ENCODE data around the gene RACGAP1. TPM values are rescaled to one million over a fixed set of nuclear protein-coding genes. Genes with fewer than 3 reads are reported as not detected.

RACGAP1 gene
- total and polyA plus RNA-seq, 2 of the 4 experiments (the other 2 are of a cell fraction): 37.9 to 110 TPM

DNA sequence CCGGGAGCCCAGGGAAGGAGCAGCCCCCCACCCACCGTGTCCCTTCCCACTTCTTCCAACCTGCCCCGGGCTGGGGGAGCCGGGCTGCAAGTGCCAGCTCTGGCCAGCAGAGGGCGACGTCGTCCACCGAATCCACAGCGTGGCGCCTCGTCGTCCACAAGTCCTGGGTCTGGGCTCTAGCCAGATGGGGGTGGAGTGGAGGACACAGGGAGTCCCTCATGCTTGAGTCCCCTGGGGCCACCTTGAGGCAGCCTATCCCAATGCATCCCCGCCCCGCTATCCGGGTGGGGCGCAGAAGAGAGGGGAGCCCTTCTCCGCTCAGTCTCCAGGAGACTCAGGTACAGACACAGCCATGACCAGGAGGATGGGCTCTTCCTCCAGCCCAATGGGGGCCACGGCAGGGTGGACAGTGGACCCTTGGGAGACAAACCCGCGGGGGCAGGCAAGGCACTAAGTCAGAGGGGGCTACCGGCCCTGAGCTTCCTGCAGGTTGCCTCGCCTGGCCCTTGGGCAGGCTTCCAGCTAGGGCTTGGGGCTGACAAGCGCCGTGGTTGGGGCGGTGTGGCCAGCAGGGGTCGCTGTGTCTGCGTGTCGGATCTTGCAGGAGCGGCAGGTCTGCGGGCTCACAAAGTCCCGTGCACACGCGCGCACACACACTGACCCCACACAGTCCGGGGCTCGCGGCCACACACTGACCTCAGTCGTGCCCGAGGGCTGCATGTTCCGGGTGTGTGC is 58.1 kb downstream of the RACGAP1 start (continued):
- TF ChIP-seq NFE2L2 (IDR thresholded peaks at IDR 0.05; ENCODE audit: low read depth, low read length): no peak
- TF ChIP-seq CEBPB (IDR thresholded peaks at IDR 0.05; ENCODE audit: low read depth, low read length): no peak

DNA sequence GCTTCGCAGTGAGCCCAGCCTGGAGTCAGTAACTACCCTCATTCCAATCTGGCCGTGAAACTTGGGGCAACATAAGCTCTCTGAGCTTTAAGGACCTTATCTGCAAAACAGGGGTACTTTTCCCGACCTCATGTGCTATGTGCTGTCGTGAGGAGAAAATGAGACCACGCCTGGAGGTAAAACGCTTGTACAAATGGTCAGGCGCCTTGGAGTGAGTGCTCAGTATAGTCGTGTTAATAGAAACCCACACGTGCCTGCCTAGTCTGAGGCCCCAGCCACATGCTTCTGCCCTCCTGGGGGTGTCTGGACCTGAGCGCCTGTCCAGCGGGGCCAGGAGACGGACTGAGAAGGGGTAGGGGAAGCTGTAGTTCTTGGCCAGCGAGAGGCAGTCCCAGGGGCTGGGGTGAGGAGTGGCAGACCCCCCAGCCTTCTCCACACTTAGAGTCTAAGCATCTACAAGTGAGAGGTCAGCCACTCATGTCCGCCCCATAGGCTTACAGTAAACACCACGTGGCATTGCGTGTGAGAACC is 58.7 kb downstream of the RACGAP1 start:
- H3K36me3 ChIP-seq (ENCODE audit: control insufficient read depth, insufficient read depth, low read length): no peaks in the 10 kb centered on the region
- ATAC-seq (ENCODE audit: low read depth): no peak
- H2BK20ac ChIP-seq (ENCODE audit: low read depth, low read length): no peak overlapping the region
- no peaks in the 10 kb centered on the region for H3K9me3 ChIP-seq (ENCODE audit: control insufficient read depth, insufficient read depth, low read length)
- no peaks in the 10 kb centered on the region for H3K79me1 ChIP-seq (ENCODE audit: low read depth in 1 of 2, low read length in 2 of 2)
- no peak overlapping the region for H4K91ac ChIP-seq (ENCODE audit: insufficient read depth, low read depth, low read length)
- no peak overlapping the region for H3K18ac ChIP-seq (ENCODE audit: low read depth, low read length)
- peaks cover 86% of the 10 kb centered on the region for H3K27me3 ChIP-seq (ENCODE audit: control insufficient read depth, insufficient read depth, low read length)
- no peak overlapping the region for H3K56ac ChIP-seq (ENCODE audit: extremely low read depth, insufficient read depth, low read length)
- dilution Hi-C loops (cut with HindIII; ENCODE audit: low sequenced_read_pairs, unreplicated experiment): no loop called here
- H2BK15ac ChIP-seq (ENCODE audit: low read depth, low read length): no peak overlapping the region
- peak overlapping the region; percentile 74 for H2AK9ac ChIP-seq (replicated peaks; ENCODE audit: low read depth, low read length, poor library complexity)
- no peak overlapping the region for H3K9ac ChIP-seq (ENCODE audit: low read depth, low read length)
- no peak overlapping the region for H3K4me2 ChIP-seq (ENCODE audit: low read depth, low read length)
- no peak overlapping the region for H4K5ac ChIP-seq (ENCODE audit: low read depth, low read length)
- H3K4ac ChIP-seq (ENCODE audit: low read depth, low read length): no peak overlapping the region
- no peak overlapping the region for H2BK120ac ChIP-seq (ENCODE audit: low read depth, low read length)
- H2AK5ac ChIP-seq (ENCODE audit: low read depth, low read length): no peak overlapping the region
- H3K9me1 ChIP-seq (ENCODE audit: insufficient read depth, low read length): no peaks in the 10 kb centered on the region
- no peak overlapping the region for H4K8ac ChIP-seq (ENCODE audit: low read depth in 2 of 2, low read length in 2 of 2)
- no peaks in the 10 kb centered on the region for H4K20me1 ChIP-seq (ENCODE audit: insufficient read depth, low read length)
- H3K4me3 ChIP-seq (ENCODE audit: insufficient read depth, low read depth, low read length): no peak overlapping the region
- H2AFZ ChIP-seq (replicated peaks; ENCODE audit: low read length, poor library complexity): peak overlapping the region; percentile 95
- no TSS peak for BruUV-seq (replicated peaks)
- H3K23ac ChIP-seq (ENCODE audit: low read depth, low read length): no peak overlapping the region
- H3K4me1 ChIP-seq (ENCODE audit: control insufficient read depth, insufficient read depth, low read length): no peaks in the 10 kb centered on the region
- no peak overlapping the region for H3K14ac ChIP-seq (replicated peaks; ENCODE audit: low read depth, low read length)
- in situ Hi-C loops (cut with MboI; ENCODE audit: low sequenced_read_pairs): loop anchor here (10.0 kb wide), 1 partner anchor 192 kb away; no protein-coding TSS in a partner anchor
- ChIA-PET POLR2A (ENCODE audit: unreplicated experiment) (no interaction called here), CTCF (interaction anchor here (0.5 to 4.0 kb wide), 17 partner anchors 7 to 145 kb away, joined by 3 to 33 read pairs (median 7); partner anchors contain the start of gene COX14)
- WGBS, 2 experiments (ENCODE audit: extremely low coverage in 2 of 2, insufficient read length in 1 of 2): 15% methylated on average over 8 of the region's 16 CpGs; no CpG with 5 or more reads in 1 of the 2 experiments
- intact Hi-C loops (cut with micrococcal nuclease): loop anchor here (1.0 to 10.0 kb wide), 6 partner anchors 90 to 208 kb away; no protein-coding TSS in a partner anchor
- no peak overlapping the region for H2BK5ac ChIP-seq (ENCODE audit: low read depth, low read length, poor library complexity, severe bottlenecking)
- no peak overlapping the region for H3K27ac ChIP-seq (ENCODE audit: insufficient read depth, low read length)
- no peak for DNase-seq
- TF ChIP-seq MXI1 (IDR thresholded peaks at IDR 0.05; ENCODE audit: borderline replicate concordance, low read depth, low read length): no peak
- TF ChIP-seq MAFK (IDR thresholded peaks at IDR 0.05; ENCODE audit: low read depth, low read length): no peak
- no peak for TF ChIP-seq MAZ (IDR thresholded peaks at IDR 0.05; ENCODE audit: borderline replicate concordance, low read depth, low read length)
- TF ChIP-seq POLR2A (IDR thresholded peaks at IDR 0.05; ENCODE audit: low read depth, low read length): no peak
- no peak for TF ChIP-seq NFE2L2 (IDR thresholded peaks at IDR 0.05; ENCODE audit: low read depth, low read length)
- TF ChIP-seq CEBPB (IDR thresholded peaks at IDR 0.05; ENCODE audit: low read depth, low read length): no peak
- no peak for TF ChIP-seq FOS (IDR thresholded peaks at IDR 0.05; ENCODE audit: low read depth, low read length)
- TF ChIP-seq, protein P1, sequence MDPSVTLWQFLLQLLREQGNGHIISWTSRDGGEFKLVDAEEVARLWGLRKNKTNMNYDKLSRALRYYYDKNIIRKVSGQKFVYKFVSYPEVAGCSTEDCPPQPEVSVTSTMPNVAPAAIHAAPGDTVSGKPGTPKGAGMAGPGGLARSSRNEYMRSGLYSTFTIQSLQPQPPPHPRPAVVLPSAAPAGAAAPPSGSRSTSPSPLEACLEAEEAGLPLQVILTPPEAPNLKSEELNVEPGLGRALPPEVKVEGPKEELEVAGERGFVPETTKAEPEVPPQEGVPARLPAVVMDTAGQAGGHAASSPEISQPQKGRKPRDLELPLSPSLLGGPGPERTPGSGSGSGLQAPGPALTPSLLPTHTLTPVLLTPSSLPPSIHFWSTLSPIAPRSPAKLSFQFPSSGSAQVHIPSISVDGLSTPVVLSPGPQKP (IDR thresholded peaks at IDR 0.05; ENCODE audit: borderline replicate concordance, low read depth, low read length): no peak
- TF ChIP-seq SMC3 (IDR thresholded peaks at IDR 0.05; ENCODE audit: low read depth, low read length): no peak
- TF ChIP-seq CHD1 (IDR thresholded peaks at IDR 0.05; ENCODE audit: low read depth, low read length): no peak
- TF ChIP-seq, protein P2, sequence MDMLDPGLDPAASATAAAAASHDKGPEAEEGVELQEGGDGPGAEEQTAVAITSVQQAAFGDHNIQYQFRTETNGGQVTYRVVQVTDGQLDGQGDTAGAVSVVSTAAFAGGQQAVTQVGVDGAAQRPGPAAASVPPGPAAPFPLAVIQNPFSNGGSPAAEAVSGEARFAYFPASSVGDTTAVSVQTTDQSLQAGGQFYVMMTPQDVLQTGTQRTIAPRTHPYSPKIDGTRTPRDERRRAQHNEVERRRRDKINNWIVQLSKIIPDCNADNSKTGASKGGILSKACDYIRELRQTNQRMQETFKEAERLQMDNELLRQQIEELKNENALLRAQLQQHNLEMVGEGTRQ (IDR thresholded peaks at IDR 0.05; ENCODE audit: low read depth, low read length): no peak
- no peak for TF ChIP-seq RAD21 (IDR thresholded peaks at IDR 0.05; ENCODE audit: low read length)
- no peak for TF ChIP-seq RFX5 (IDR thresholded peaks at IDR 0.05; ENCODE audit: low read depth, low read length)
- no peak for TF ChIP-seq BHLHE40 (IDR thresholded peaks at IDR 0.05; ENCODE audit: low read depth, low read length)

Data from IMR-90 (cell line).